Mesenteric fat pad (tissue), 1 donor: ENCODE results near the gene VPS37D. TPM values are rescaled to one million over a fixed set of nuclear protein-coding genes. Genes with fewer than 3 reads are reported as not detected.
"Not testable (repeated sequence)": the region's sequence is repeated elsewhere in the genome, so short reads cannot be mapped to it uniquely, and the experiment has no call there.

Experiments used
- DNase-seq: peaks from one replicate; pipeline ENCODE4 v3.0.0-alpha.2; 2020; ENCODE audit warnings: low spot score
- total RNA-seq: library from RNA; stranded (reverse); fragmentation: NEBNext Ultra II Directional; extraction: Animal tissue kit (Norgen Biotek cat#: 25700); gene quantifications from one replicate; pipeline ENCODE4 v1.2.1, GENCODE V29; 2021
- donor health status: DM: yes; HTN: yes; CAD: no.

Gene VPS37D
- total RNA-seq, 1 donor from 2014 or later = 2.0 TPM

- DNase-seq = no peak
Measured at GRCh38 chr7:73705551-73705920, 37.9 kb downstream of the VPS37D start.

GRCh38 chr7:73706126-73707044 lies 38.8 kb downstream of the VPS37D start:
- no peak for DNase-seq

GRCh38 chr7:73707045-73707631 lies 39.5 kb downstream of the VPS37D start:
- DNase-seq = no peak

- no peak for DNase-seq
Measured at GRCh38 chr7:73708961-73709549, 41.4 kb downstream of the VPS37D start.

- DNase-seq = no peak
Measured at GRCh38 chr7:73712773-73713172, 45.1 kb downstream of the VPS37D start.

GRCh38 chr7:73713319-73713718 lies 45.7 kb downstream of the VPS37D start:
- not testable (repeated sequence) for DNase-seq

- no peak for DNase-seq
Measured at GRCh38 chr7:73715648-73716317, 48.2 kb downstream of the VPS37D start.

GRCh38 chr7:73716318-73716890 lies 48.8 kb downstream of the VPS37D start:
- DNase-seq = no peak

- DNase-seq = no peak
Measured at GRCh38 chr7:73717025-73717807, 49.6 kb downstream of the VPS37D start.

- DNase-seq = no peak
Measured at GRCh38 chr7:73717991-73718405, 50.4 kb downstream of the VPS37D start.

GRCh38 chr7:73718438-73718881 lies 50.8 kb downstream of the VPS37D start:
- DNase-seq = no peak

GRCh38 chr7:73718905-73719805 lies 51.5 kb downstream of the VPS37D start, which contains the start of gene STX1A:
TSS of gene STX1A (minus strand) at chr7:73719669. CDS start at chr7:73719631, 38 bp downstream.
- DNase-seq = no peak

GRCh38 chr7:73719806-73720169 lies 52.2 kb downstream of the VPS37D start:
- no peak for DNase-seq

- DNase-seq = not testable (repeated sequence)
Measured at GRCh38 chr7:73720443-73720842, 52.8 kb downstream of the VPS37D start.

- DNase-seq = no peak
Measured at GRCh38 chr7:73721377-73721817, 53.8 kb downstream of the VPS37D start.
